ENCODE measurements around the gene CAPN8. TPM values are rescaled to one million over a fixed set of nuclear protein-coding genes. Genes with fewer than 3 reads are reported as not detected.

CAPN8 gene
- total RNA-seq, result 0.47 TPM in 1 of 2 replicates, not detected in the other
- 0.13 TPM for polyA plus RNA-seq (2012)

- DNase-seq (ENCODE audit: low read depth), result no peak
Observed at GRCh38 chr1:223665592-223666312, at the start of gene CAPN8. Gene CAPN8, minus strand, starts transcription at chr1:223665701. Its CDS starts 55 bp downstream, at chr1:223665646.

GRCh38 chr1:223714849-223715603, 49.5 kb upstream of the CAPN8 start:
- peak; percentile 84 for DNase-seq (ENCODE audit: low read depth)

- DNase-seq (ENCODE audit: low read depth), result no peak
Observed at GRCh38 chr1:223714421-223714724, 48.9 kb upstream of the CAPN8 start.

- peak; percentile 33 for DNase-seq (ENCODE audit: low read depth)
Observed at GRCh38 chr1:223713546-223714420, 48.3 kb upstream of the CAPN8 start.

GRCh38 chr1:223712850-223713474, 47.5 kb upstream of the CAPN8 start:
- DNase-seq (ENCODE audit: low read depth), result peak; percentile 52

GRCh38 chr1:223712194-223712849, 46.8 kb upstream of the CAPN8 start, which contains the start of gene CAPN2:
Gene CAPN2, plus strand, starts transcription at chr1:223712539. Its CDS starts 102 bp downstream, at chr1:223712641.
- peak; percentile 89 for DNase-seq (ENCODE audit: low read depth)

GRCh38 chr1:223711747-223712193, 46.3 kb upstream of the CAPN8 start:
- no peak for DNase-seq (ENCODE audit: low read depth)

GRCh38 chr1:223711173-223711572, 45.7 kb upstream of the CAPN8 start:
- peak; percentile 41 for DNase-seq (ENCODE audit: low read depth)

- no peak for DNase-seq (ENCODE audit: low read depth)
Observed at GRCh38 chr1:223710179-223711133, 45.0 kb upstream of the CAPN8 start.

- DNase-seq (ENCODE audit: low read depth), result no peak
Observed at GRCh38 chr1:223709598-223709997, 44.1 kb upstream of the CAPN8 start.

- DNase-seq (ENCODE audit: low read depth), result no peak
Observed at GRCh38 chr1:223708651-223709268, 43.3 kb upstream of the CAPN8 start.

- peak; percentile 34 for DNase-seq (ENCODE audit: low read depth)
Observed at GRCh38 chr1:223708001-223708359, 42.5 kb upstream of the CAPN8 start.

- DNase-seq (ENCODE audit: low read depth), result peak; percentile 99
Observed at GRCh38 chr1:223707256-223708000, 41.9 kb upstream of the CAPN8 start.

- peak; percentile 96 for DNase-seq (ENCODE audit: low read depth)
Observed at GRCh38 chr1:223706077-223706973, 40.8 kb upstream of the CAPN8 start.

- peak; percentile 56 for DNase-seq (ENCODE audit: low read depth)
Observed at GRCh38 chr1:223704921-223705878, 39.7 kb upstream of the CAPN8 start.

GRCh38 chr1:223703668-223704013, 38.1 kb upstream of the CAPN8 start:
- no peak for DNase-seq (ENCODE audit: low read depth)
